Transverse colon (tissue), 4 donors: ENCODE data around the gene ANKRD13C.

Source experiments
- EP300 ChIP-seq: sonication (generic); formaldehyde crosslinking; IDR thresholded peaks from one replicate; pipeline ENCODE4 v1.6.1; 2017; ENCODE audit warnings: antibody characterized with exemption, low read depth
- POLR2A ChIP-seq: fragments of 450-650 bp; IDR thresholded peaks from one replicate; pipeline ENCODE4 v1.6.1; 2016; ENCODE audit warnings: antibody characterized with exemption, mild to moderate bottlenecking, moderate library complexity
- POLR2AphosphoS5 ChIP-seq, 3 donors: sonication (generic); formaldehyde crosslinking; IDR thresholded peaks; one replicate each; pipeline ENCODE4 v1.6.1; 2016; ENCODE audit warnings: antibody characterized with exemption in 3 of 3
- TF ChIP-seq, protein P1 (sequence below), 5 experiments: fragments of 200-600 bp in 3 of 5; fragments of 450-650 bp in 2 of 5; sonication (generic) in 3 of 5; IDR thresholded peaks; 1 replicate in 2 of 5; 2 replicates in 3 of 5; pipeline ENCODE4 v1.5.1; 2016 to 2017; ENCODE audit warnings: antibody characterized with exemption in 5 of 5, inconsistent platforms in 3 of 5, mild to moderate bottlenecking in 2 of 5, moderate library complexity in 1 of 5

DNA sequence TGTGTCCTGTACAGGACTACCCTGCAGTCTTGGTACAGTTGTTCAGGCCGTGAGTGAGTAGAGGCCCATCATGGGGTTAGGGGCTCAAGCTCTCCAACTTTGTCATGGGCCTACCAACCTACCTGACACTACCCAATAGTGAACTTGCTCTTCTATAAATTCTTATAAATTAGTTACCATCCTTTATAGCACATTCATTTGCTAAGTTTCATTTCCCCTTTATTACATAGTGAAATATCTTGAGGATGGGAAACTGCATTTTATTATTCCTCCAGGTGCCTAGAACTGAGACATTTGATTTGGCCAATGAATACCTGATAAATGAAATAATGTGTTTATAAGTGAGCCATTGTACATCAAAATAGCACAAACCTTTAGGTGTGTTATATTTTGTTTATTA lies 47.5 kb upstream of the ANKRD13C start:
- TF ChIP-seq, protein P1, sequence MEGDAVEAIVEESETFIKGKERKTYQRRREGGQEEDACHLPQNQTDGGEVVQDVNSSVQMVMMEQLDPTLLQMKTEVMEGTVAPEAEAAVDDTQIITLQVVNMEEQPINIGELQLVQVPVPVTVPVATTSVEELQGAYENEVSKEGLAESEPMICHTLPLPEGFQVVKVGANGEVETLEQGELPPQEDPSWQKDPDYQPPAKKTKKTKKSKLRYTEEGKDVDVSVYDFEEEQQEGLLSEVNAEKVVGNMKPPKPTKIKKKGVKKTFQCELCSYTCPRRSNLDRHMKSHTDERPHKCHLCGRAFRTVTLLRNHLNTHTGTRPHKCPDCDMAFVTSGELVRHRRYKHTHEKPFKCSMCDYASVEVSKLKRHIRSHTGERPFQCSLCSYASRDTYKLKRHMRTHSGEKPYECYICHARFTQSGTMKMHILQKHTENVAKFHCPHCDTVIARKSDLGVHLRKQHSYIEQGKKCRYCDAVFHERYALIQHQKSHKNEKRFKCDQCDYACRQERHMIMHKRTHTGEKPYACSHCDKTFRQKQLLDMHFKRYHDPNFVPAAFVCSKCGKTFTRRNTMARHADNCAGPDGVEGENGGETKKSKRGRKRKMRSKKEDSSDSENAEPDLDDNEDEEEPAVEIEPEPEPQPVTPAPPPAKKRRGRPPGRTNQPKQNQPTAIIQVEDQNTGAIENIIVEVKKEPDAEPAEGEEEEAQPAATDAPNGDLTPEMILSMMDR (IDR thresholded peaks at IDR 0.05): no peak
- TF ChIP-seq POLR2A: no peak
- TF ChIP-seq POLR2AphosphoS5 (IDR thresholded peaks at IDR 0.05): no peak
- TF ChIP-seq EP300: no peak
